T-helper 2 cell (primary cell): ENCODE measurements around the gene ANKUB1.
A peak's percentile ranks its signal among the peaks of the same experiment; 100 is the strongest.

Experiments used
- DNase-seq, 5 experiments: peaks; one replicate each; pipeline versions ENCODE4 v3.0.0 to v3.0.0-alpha.2; 2012 to 2022

Gene ANKUB1

GRCh38 chr3:149753717-149754116, 38.6 kb downstream of the ANKUB1 start:
- DNase-seq, result no peak

GRCh38 chr3:149752788-149753136, 39.6 kb downstream of the ANKUB1 start:
- DNase-seq, result no peak

- DNase-seq, result peak; percentile 36 to 95 (median 60)
Observed at GRCh38 chr3:149752051-149752787, 40.1 kb downstream of the ANKUB1 start, which contains the start of gene COMMD2. Gene COMMD2, minus strand, starts transcription at chr3:149752489. Its CDS starts 45 bp downstream, at chr3:149752444.

- no peak for DNase-seq
Observed at GRCh38 chr3:149751551-149751950, 40.8 kb downstream of the ANKUB1 start.

- no peak for DNase-seq
Observed at GRCh38 chr3:149744606-149745005, 47.7 kb downstream of the ANKUB1 start.

- no peak for DNase-seq
Observed at GRCh38 chr3:149744151-149744550, 48.2 kb downstream of the ANKUB1 start.

GRCh38 chr3:149739396-149739795, 53.0 kb downstream of the ANKUB1 start:
- DNase-seq, result no peak

GRCh38 chr3:149738876-149739275, 53.5 kb downstream of the ANKUB1 start:
- peak in 1 of 5 experiments; percentile 67 for DNase-seq

GRCh38 chr3:149736953-149737205, 55.5 kb downstream of the ANKUB1 start:
- no peak for DNase-seq

GRCh38 chr3:149736175-149736952, 56.0 kb downstream of the ANKUB1 start:
- no peak for DNase-seq

GRCh38 chr3:149732234-149732633, 60.1 kb downstream of the ANKUB1 start:
- no peak for DNase-seq

GRCh38 chr3:149727656-149728055, 64.7 kb downstream of the ANKUB1 start:
- DNase-seq, result no peak

GRCh38 chr3:149726716-149727407, 65.5 kb downstream of the ANKUB1 start:
- peak in 1 of 5 experiments; percentile 93 for DNase-seq

- peak in 1 of 5 experiments; percentile 35 for DNase-seq
Observed at GRCh38 chr3:149723781-149724180, 68.6 kb downstream of the ANKUB1 start.

GRCh38 chr3:149720918-149721317, 71.4 kb downstream of the ANKUB1 start:
- DNase-seq, result no peak

- peak in 1 of 5 experiments; percentile 77 for DNase-seq
Observed at GRCh38 chr3:149717391-149718056, 74.8 kb downstream of the ANKUB1 start.

- DNase-seq, result no peak
Observed at GRCh38 chr3:149716984-149717383, 75.4 kb downstream of the ANKUB1 start.

- DNase-seq, result no peak
Observed at GRCh38 chr3:149715247-149715646, 77.1 kb downstream of the ANKUB1 start.

- no peak for DNase-seq
Observed at GRCh38 chr3:149713730-149714654, 78.4 kb downstream of the ANKUB1 start.
